ENCODE measurements around the gene ATAD3C. TPM values are rescaled to one million over a fixed set of nuclear protein-coding genes. Genes with fewer than 3 reads are reported as not detected.
A peak's percentile ranks its signal among the peaks of the same experiment; 100 is the strongest.
"Not testable (repeated sequence)": the region's sequence is repeated elsewhere in the genome, so short reads cannot be mapped to it uniquely, and the experiment has no call there.

ATAD3C gene
- total and polyA plus RNA-seq, 4 experiments from 2014 or later = 1.5 to 2.1 (median 1.7) TPM

- POLR2A ChIA-PET (ENCODE audit: partially characterized antibody) = not testable (repeated sequence)
Measured at GRCh38 chr1:1472053-1472876, 22.8 kb downstream of the ATAD3C start.

GRCh38 chr1:1476011-1476410 lies 26.5 kb downstream of the ATAD3C start:
- Mint-ChIP-seq H3K36me3 (peaks cover 9 to 26% of the 10 kb centered on the region in 2 donors), H3K4me1 (peaks cover 3 to 26% (median 14%) of the 10 kb centered on the region in 4 donors)
- H3K9me3 Mint-ChIP-seq; DNase-seq; H3K4me3 Mint-ChIP-seq; H3K9me3 ChIP-seq (ENCODE audit: control insufficient read depth in 1 of 2, low read length in 2 of 2); H3K27ac ChIP-seq (ENCODE audit: low read depth, low read length); H3K27me3 ChIP-seq (ENCODE audit: insufficient read depth, low read length); CTCF ChIA-PET (ENCODE audit: partially characterized antibody); intact Hi-C loops (cut with micrococcal nuclease); H3K4me3 ChIP-seq (ENCODE audit: low read length in 2 of 2); POLR2A ChIA-PET (ENCODE audit: partially characterized antibody); H3K27ac Mint-ChIP-seq; H3K27me3 Mint-ChIP-seq: not testable (repeated sequence)
- peaks cover 14% of the 10 kb centered on the region for H3K36me3 ChIP-seq (ENCODE audit: insufficient read depth, low read length)
- H3K4me1 ChIP-seq (ENCODE audit: insufficient read depth, low read length) = peaks cover 18% of the 10 kb centered on the region

More at GRCh38 chr1:1472053-1472876, 22.8 kb downstream of the ATAD3C start:
- H3K4me3 ChIP-seq (ENCODE audit: low read length in 2 of 2); CTCF ChIA-PET (ENCODE audit: partially characterized antibody); H3K9me3 ChIP-seq (ENCODE audit: control insufficient read depth in 1 of 2, low read length in 2 of 2); H3K9me3 Mint-ChIP-seq; H3K27me3 ChIP-seq (ENCODE audit: insufficient read depth, low read length); intact Hi-C loops (cut with micrococcal nuclease); H3K36me3 ChIP-seq (ENCODE audit: insufficient read depth, low read length); H3K27me3 Mint-ChIP-seq; H3K36me3 Mint-ChIP-seq: not testable (repeated sequence)
- Mint-ChIP-seq H3K4me3 (peak overlapping the region; percentile 72 to 83 (median 75)), H3K4me1 (peaks cover 8 to 38% (median 19%) of the 10 kb centered on the region in 4 donors), H3K27ac (peak overlapping the region; percentile 46 to 92 (median 74))
- peak overlapping the region; percentile 8 for H3K27ac ChIP-seq (ENCODE audit: low read depth, low read length)
- peak in 4 of 5 donors; percentile 20 to 39 (median 26) for DNase-seq
- peaks cover 24% of the 10 kb centered on the region for H3K4me1 ChIP-seq (ENCODE audit: insufficient read depth, low read length)

GRCh38 chr1:1477206-1477605 lies 27.7 kb downstream of the ATAD3C start:
- peaks cover 17% of the 10 kb centered on the region for H3K4me1 ChIP-seq (ENCODE audit: insufficient read depth, low read length)
- Mint-ChIP-seq H3K27me3 (no peaks in the 10 kb centered on the region), H3K4me1 (peaks cover 1 to 22% (median 11%) of the 10 kb centered on the region in 4 donors), H3K9me3 (no peaks in the 10 kb centered on the region), H3K36me3 (peaks cover 9 to 26% of the 10 kb centered on the region in 2 donors), H3K4me3 (no peak overlapping the region), H3K27ac (no peak overlapping the region)
- peaks cover 14% of the 10 kb centered on the region for H3K36me3 ChIP-seq (ENCODE audit: insufficient read depth, low read length)
- H3K4me3 ChIP-seq (ENCODE audit: low read length in 2 of 2) = no peak overlapping the region
- no peaks in the 10 kb centered on the region for H3K27me3 ChIP-seq (ENCODE audit: insufficient read depth, low read length)
- intact Hi-C loops (cut with micrococcal nuclease) = no loop called here
- no peaks in the 10 kb centered on the region for H3K9me3 ChIP-seq (ENCODE audit: control insufficient read depth in 1 of 2, low read length in 2 of 2)
- peak in 1 of 5 donors; percentile 13 for DNase-seq
- ChIA-PET POLR2A (ENCODE audit: partially characterized antibody) (no interaction called here), CTCF (ENCODE audit: partially characterized antibody) (no interaction called here)
- no peak overlapping the region for H3K27ac ChIP-seq (ENCODE audit: low read depth, low read length)

GRCh38 chr1:1479547-1480487 lies 30.3 kb downstream of the ATAD3C start:
- intact Hi-C loops (cut with micrococcal nuclease) = no loop called here
- Mint-ChIP-seq H3K27me3 (no peaks in the 10 kb centered on the region), H3K36me3 (peaks cover 9 to 41% of the 10 kb centered on the region in 2 donors), H3K4me3 (peak overlapping the region in 2 of 8 donors; percentile 46 to 64), H3K4me1 (peaks cover 0 to 7% (median under 1%) of the 10 kb centered on the region in 4 donors), H3K9me3 (no peaks in the 10 kb centered on the region), H3K27ac (peak overlapping the region in 3 of 7 donors; percentile 38 to 80 (median 41))
- peaks cover 20% of the 10 kb centered on the region for H3K36me3 ChIP-seq (ENCODE audit: insufficient read depth, low read length)
- no peaks in the 10 kb centered on the region for H3K9me3 ChIP-seq (ENCODE audit: control insufficient read depth in 1 of 2, low read length in 2 of 2)
- no peak overlapping the region for H3K27ac ChIP-seq (ENCODE audit: low read depth, low read length)
- ChIA-PET POLR2A (ENCODE audit: partially characterized antibody) (no interaction called here), CTCF (ENCODE audit: partially characterized antibody) (no interaction called here)
- no peaks in the 10 kb centered on the region for H3K27me3 ChIP-seq (ENCODE audit: insufficient read depth, low read length)
- H3K4me3 ChIP-seq (ENCODE audit: low read length in 2 of 2) = no peak overlapping the region
- no peaks in the 10 kb centered on the region for H3K4me1 ChIP-seq (ENCODE audit: insufficient read depth, low read length)
- no peak for DNase-seq

GRCh38 chr1:1480488-1480867 lies 31.0 kb downstream of the ATAD3C start:
- H3K27ac Mint-ChIP-seq; DNase-seq; POLR2A ChIA-PET (ENCODE audit: partially characterized antibody); H3K27ac ChIP-seq (ENCODE audit: low read depth, low read length); H3K4me1 Mint-ChIP-seq; H3K27me3 ChIP-seq (ENCODE audit: insufficient read depth, low read length); H3K9me3 Mint-ChIP-seq; H3K4me3 Mint-ChIP-seq; H3K27me3 Mint-ChIP-seq; H3K4me1 ChIP-seq (ENCODE audit: insufficient read depth, low read length); H3K4me3 ChIP-seq (ENCODE audit: low read length in 2 of 2); intact Hi-C loops (cut with micrococcal nuclease); CTCF ChIA-PET (ENCODE audit: partially characterized antibody); H3K9me3 ChIP-seq (ENCODE audit: control insufficient read depth in 1 of 2, low read length in 2 of 2): not testable (repeated sequence)
- H3K36me3 ChIP-seq (ENCODE audit: insufficient read depth, low read length) = peaks cover 20% of the 10 kb centered on the region
- H3K36me3 Mint-ChIP-seq = peaks cover 9 to 41% of the 10 kb centered on the region in 2 donors

- intact Hi-C loops (cut with micrococcal nuclease) = not testable (repeated sequence)
Measured at GRCh38 chr1:1481811-1482210, 32.3 kb downstream of the ATAD3C start.

GRCh38 chr1:1482856-1483255 lies 33.4 kb downstream of the ATAD3C start:
- POLR2A ChIA-PET (ENCODE audit: partially characterized antibody) = no interaction called here
- CTCF ChIA-PET (ENCODE audit: partially characterized antibody) = no interaction called here
- H3K27me3 ChIP-seq (ENCODE audit: insufficient read depth, low read length) = no peaks in the 10 kb centered on the region
- Mint-ChIP-seq H3K4me3 (no peak overlapping the region), H3K36me3 (peaks cover 9 to 34% of the 10 kb centered on the region in 2 donors), H3K4me1 (peaks cover 0 to 7% (median 0%) of the 10 kb centered on the region in 4 donors), H3K9me3 (no peaks in the 10 kb centered on the region), H3K27me3 (no peaks in the 10 kb centered on the region), H3K27ac (no peak overlapping the region)
- intact Hi-C loops (cut with micrococcal nuclease) = no loop called here
- peaks cover 20% of the 10 kb centered on the region for H3K36me3 ChIP-seq (ENCODE audit: insufficient read depth, low read length)
- H3K4me3 ChIP-seq (ENCODE audit: low read length in 2 of 2) = no peak overlapping the region
- no peaks in the 10 kb centered on the region for H3K4me1 ChIP-seq (ENCODE audit: insufficient read depth, low read length)
- H3K27ac ChIP-seq (ENCODE audit: low read depth, low read length) = no peak overlapping the region
- no peak for DNase-seq
- no peaks in the 10 kb centered on the region for H3K9me3 ChIP-seq (ENCODE audit: control insufficient read depth in 1 of 2, low read length in 2 of 2)

More at GRCh38 chr1:1481811-1482210, 32.3 kb downstream of the ATAD3C start:
- H3K36me3 ChIP-seq (ENCODE audit: insufficient read depth, low read length) = peaks cover 20% of the 10 kb centered on the region
- H3K4me3 Mint-ChIP-seq; H3K9me3 Mint-ChIP-seq; H3K4me3 ChIP-seq (ENCODE audit: low read length in 2 of 2); CTCF ChIA-PET (ENCODE audit: partially characterized antibody); H3K27me3 Mint-ChIP-seq; H3K4me1 ChIP-seq (ENCODE audit: insufficient read depth, low read length); H3K27ac ChIP-seq (ENCODE audit: low read depth, low read length); H3K27me3 ChIP-seq (ENCODE audit: insufficient read depth, low read length); H3K27ac Mint-ChIP-seq; POLR2A ChIA-PET (ENCODE audit: partially characterized antibody); H3K9me3 ChIP-seq (ENCODE audit: control insufficient read depth in 1 of 2, low read length in 2 of 2); DNase-seq; H3K4me1 Mint-ChIP-seq: not testable (repeated sequence)
- peaks cover 9 to 41% of the 10 kb centered on the region in 2 donors for H3K36me3 Mint-ChIP-seq
